Cardiac muscle cell (in vitro differentiated cells and primary cell): ENCODE data around the gene FNDC3B. TPM values are rescaled to one million over a fixed set of nuclear protein-coding genes. Genes with fewer than 3 reads are reported as not detected.

ENCODE experiments used
- DNase-seq, 2 donors: peaks; one replicate each; pipeline versions ENCODE4 v3.0.0 to v3.0.0-alpha.2; 2010 to 2017; ENCODE audit warnings: low read depth in 1 of 2, low spot score in 1 of 2
- H3K27ac ChIP-seq: fragments of 200-600 bp; sonication (generic); 2 replicates; pipeline ENCODE4 v1.5.1; 2016
- H3K27me3 ChIP-seq: fragments of 200-600 bp; sonication (generic); 2 replicates; pipeline ENCODE4 v1.6.0; 2016; ENCODE audit warnings: control low read depth
- H3K36me3 ChIP-seq: fragments of 200-600 bp; sonication (generic); 2 replicates; pipeline ENCODE4 v1.5.1; 2016; ENCODE audit warnings: control low read depth
- H3K4me1 ChIP-seq: fragments of 200-600 bp; sonication (generic); 2 replicates; pipeline ENCODE4 v1.8.1; 2017; ENCODE audit warnings: low read depth, mild to moderate bottlenecking, mixed run types
- H3K4me3 ChIP-seq: fragments of 200-600 bp; sonication (generic); 2 replicates; pipeline ENCODE4 v1.5.1; 2016; ENCODE audit warnings: mild to moderate bottlenecking
- H3K9me3 ChIP-seq: fragments of 200-600 bp; sonication (generic); 2 replicates; pipeline ENCODE4 v1.5.1; 2017; ENCODE audit warnings: low read depth, mild to moderate bottlenecking, control low read depth
- CTCF ChIP-seq: IDR thresholded peaks from 2 replicates; pipeline ENCODE4 v1.5.1; 2012; ENCODE audit warnings: low read depth, mild to moderate bottlenecking, low read length
- polyA plus RNA-seq: library from polyadenylated mRNA; unstranded; fragments of >200 nt; fragmentation: Nextera tagmentation; extraction: Ambion mirVana; gene quantifications from 2 replicates; pipeline ENCODE4 v1.2.1, GENCODE V29; 2016
- total RNA-seq: library from RNA; depleted of rRNA; stranded (reverse); fragments of >200 nt; gene quantifications from 2 replicates; pipeline ENCODE4 v1.2.3, GENCODE V29; 2016

FNDC3B gene
- total and polyA plus RNA-seq, 2 experiments from 2014 or later, result 55.2 to 62.3 TPM

GRCh38 chr3:172398484-172398883 lies 359.1 kb downstream of the FNDC3B start:
- Histone ChIP-seq H3K9me3 (no peaks in the 10 kb centered on the region), H3K27me3 (no peaks in the 10 kb centered on the region), H3K36me3 (peaks cover 24% of the 10 kb centered on the region), H3K4me3 (no peak overlapping the region), H3K27ac (no peak overlapping the region), H3K4me1 (no peaks in the 10 kb centered on the region)
- no peak for TF ChIP-seq CTCF
- DNase-seq, result no peak

GRCh38 chr3:172402090-172402489 lies 362.7 kb downstream of the FNDC3B start:
- Histone ChIP-seq H3K9me3 (no peaks in the 10 kb centered on the region), H3K4me1 (no peaks in the 10 kb centered on the region), H3K27me3 (no peaks in the 10 kb centered on the region), H3K4me3 (no peak overlapping the region), H3K36me3 (peaks cover 16% of the 10 kb centered on the region), H3K27ac (no peak overlapping the region)
- no peak for TF ChIP-seq CTCF
- no peak for DNase-seq

GRCh38 chr3:172402892-172403643 lies 363.7 kb downstream of the FNDC3B start:
- H3K27me3 ChIP-seq, result no peaks in the 10 kb centered on the region
- no peak for DNase-seq
- no peak for TF ChIP-seq CTCF
- H3K9me3 ChIP-seq, result no peaks in the 10 kb centered on the region
- peaks cover 11% of the 10 kb centered on the region for H3K36me3 ChIP-seq
- no peak overlapping the region for H3K4me3 ChIP-seq
- H3K27ac ChIP-seq, result no peak overlapping the region
- H3K4me1 ChIP-seq, result no peaks in the 10 kb centered on the region

GRCh38 chr3:172404237-172404962 lies 365.0 kb downstream of the FNDC3B start:
- no peaks in the 10 kb centered on the region for H3K27me3 ChIP-seq
- H3K4me1 ChIP-seq, result no peaks in the 10 kb centered on the region
- no peak overlapping the region for H3K4me3 ChIP-seq
- H3K36me3 ChIP-seq, result peaks cover 5% of the 10 kb centered on the region
- no peak overlapping the region for H3K27ac ChIP-seq
- no peak for DNase-seq
- no peaks in the 10 kb centered on the region for H3K9me3 ChIP-seq
- TF ChIP-seq CTCF, result no peak

GRCh38 chr3:172405914-172406313 lies 366.5 kb downstream of the FNDC3B start:
- TF ChIP-seq CTCF, result no peak

More at GRCh38 chr3:172405914-172406313, 366.5 kb downstream of the FNDC3B start:
- no peak overlapping the region for H3K4me3 ChIP-seq
- H3K36me3 ChIP-seq, result peaks cover 5% of the 10 kb centered on the region
- no peak for DNase-seq
- H3K27me3 ChIP-seq, result no peaks in the 10 kb centered on the region
- no peaks in the 10 kb centered on the region for H3K4me1 ChIP-seq
- H3K9me3 ChIP-seq, result no peaks in the 10 kb centered on the region
- no peak overlapping the region for H3K27ac ChIP-seq
